ENCODE measurements around the gene POU2F3. TPM values are rescaled to one million over a fixed set of nuclear protein-coding genes. Genes with fewer than 3 reads are reported as not detected.
A peak's percentile ranks its signal among the peaks of the same experiment; 100 is the strongest.

The POU2F3 gene
- total and polyA plus RNA-seq, 2 of the 13 experiments (the other 11 are each of a cell fraction or from before 2014, with no cell fraction given), result not detected

DNA sequence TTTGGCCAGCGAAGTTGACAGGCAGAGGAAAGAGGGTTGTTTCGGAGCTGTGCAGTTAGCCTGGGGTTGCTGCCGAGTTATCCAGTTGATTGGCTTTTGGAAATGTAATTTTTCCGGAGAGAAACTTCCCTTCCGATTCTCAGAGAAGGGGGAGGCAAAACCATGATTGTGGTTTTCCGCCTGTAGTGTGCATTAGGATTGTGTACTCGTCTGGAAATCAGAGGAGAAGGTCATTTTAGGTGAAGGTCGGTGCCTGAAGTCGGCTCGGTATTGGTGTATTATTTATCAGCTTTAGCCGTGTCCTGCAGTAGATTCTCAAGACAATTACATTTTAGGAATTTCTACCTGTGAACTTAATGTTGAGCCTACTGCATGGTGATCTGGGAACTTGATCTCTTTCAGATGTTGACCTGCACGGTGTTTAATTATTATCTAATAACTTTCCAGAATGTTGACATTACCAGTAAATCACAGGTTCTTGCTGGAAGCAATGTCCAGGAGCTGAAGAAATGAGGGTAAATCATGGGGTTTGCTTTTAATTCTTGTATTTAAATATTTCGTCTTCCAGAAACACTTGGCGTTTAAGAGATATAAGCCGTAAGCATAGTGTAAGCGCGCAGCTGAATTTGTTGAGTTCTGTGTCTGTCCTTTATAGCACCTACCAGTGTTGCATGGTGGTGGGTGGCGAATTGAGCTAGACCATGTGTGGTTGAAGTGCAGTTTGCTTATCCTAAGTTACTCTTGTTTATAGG lies 97.6 kb downstream of the POU2F3 start (continued):
- TF ChIP-seq TAF15 (IDR thresholded peaks at IDR 0.05; ENCODE audit: low read depth, low read length, poor library complexity, severe bottlenecking), result no peak
- no peak for TF ChIP-seq RCOR2 (CRISPR knock-in tag; IDR thresholded peaks at IDR 0.05)
- no peak for TF ChIP-seq ZNF749 (CRISPR knock-in tag; IDR thresholded peaks at IDR 0.05; ENCODE audit: borderline replicate concordance)
- TF ChIP-seq ZNF136 (CRISPR knock-in tag; IDR thresholded peaks at IDR 0.05; ENCODE audit: low read depth), result no peak
- TF ChIP-seq ZNF44 (CRISPR knock-in tag; IDR thresholded peaks at IDR 0.05), result 0 out of 2 replicates have a peak, but pooled peaks have one; percentile 44
- no peak for TF ChIP-seq PLRG1 (conservative IDR thresholded peaks at IDR 0.05)
- peak; percentile 40; the same call in 1 of the 2 replicates for TF ChIP-seq ZNF580 (CRISPR knock-in tag; IDR thresholded peaks at IDR 0.05; ENCODE audit: borderline replicate concordance, low read depth)
- TF ChIP-seq, protein P1, sequence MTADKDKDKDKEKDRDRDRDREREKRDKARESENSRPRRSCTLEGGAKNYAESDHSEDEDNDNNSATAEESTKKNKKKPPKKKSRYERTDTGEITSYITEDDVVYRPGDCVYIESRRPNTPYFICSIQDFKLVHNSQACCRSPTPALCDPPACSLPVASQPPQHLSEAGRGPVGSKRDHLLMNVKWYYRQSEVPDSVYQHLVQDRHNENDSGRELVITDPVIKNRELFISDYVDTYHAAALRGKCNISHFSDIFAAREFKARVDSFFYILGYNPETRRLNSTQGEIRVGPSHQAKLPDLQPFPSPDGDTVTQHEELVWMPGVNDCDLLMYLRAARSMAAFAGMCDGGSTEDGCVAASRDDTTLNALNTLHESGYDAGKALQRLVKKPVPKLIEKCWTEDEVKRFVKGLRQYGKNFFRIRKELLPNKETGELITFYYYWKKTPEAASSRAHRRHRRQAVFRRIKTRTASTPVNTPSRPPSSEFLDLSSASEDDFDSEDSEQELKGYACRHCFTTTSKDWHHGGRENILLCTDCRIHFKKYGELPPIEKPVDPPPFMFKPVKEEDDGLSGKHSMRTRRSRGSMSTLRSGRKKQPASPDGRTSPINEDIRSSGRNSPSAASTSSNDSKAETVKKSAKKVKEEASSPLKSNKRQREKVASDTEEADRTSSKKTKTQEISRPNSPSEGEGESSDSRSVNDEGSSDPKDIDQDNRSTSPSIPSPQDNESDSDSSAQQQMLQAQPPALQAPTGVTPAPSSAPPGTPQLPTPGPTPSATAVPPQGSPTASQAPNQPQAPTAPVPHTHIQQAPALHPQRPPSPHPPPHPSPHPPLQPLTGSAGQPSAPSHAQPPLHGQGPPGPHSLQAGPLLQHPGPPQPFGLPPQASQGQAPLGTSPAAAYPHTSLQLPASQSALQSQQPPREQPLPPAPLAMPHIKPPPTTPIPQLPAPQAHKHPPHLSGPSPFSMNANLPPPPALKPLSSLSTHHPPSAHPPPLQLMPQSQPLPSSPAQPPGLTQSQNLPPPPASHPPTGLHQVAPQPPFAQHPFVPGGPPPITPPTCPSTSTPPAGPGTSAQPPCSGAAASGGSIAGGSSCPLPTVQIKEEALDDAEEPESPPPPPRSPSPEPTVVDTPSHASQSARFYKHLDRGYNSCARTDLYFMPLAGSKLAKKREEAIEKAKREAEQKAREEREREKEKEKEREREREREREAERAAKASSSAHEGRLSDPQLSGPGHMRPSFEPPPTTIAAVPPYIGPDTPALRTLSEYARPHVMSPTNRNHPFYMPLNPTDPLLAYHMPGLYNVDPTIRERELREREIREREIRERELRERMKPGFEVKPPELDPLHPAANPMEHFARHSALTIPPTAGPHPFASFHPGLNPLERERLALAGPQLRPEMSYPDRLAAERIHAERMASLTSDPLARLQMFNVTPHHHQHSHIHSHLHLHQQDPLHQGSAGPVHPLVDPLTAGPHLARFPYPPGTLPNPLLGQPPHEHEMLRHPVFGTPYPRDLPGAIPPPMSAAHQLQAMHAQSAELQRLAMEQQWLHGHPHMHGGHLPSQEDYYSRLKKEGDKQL (CRISPR knock-in tag; IDR thresholded peaks at IDR 0.05; ENCODE audit: low read depth), result no peak
- TF ChIP-seq ZNF660 (CRISPR knock-in tag; IDR thresholded peaks at IDR 0.05; ENCODE audit: borderline replicate concordance, low read depth), result no peak
- no peak for TF ChIP-seq ZNF7 (CRISPR knock-in tag; IDR thresholded peaks at IDR 0.05)
- no peak for TF ChIP-seq NFRKB (IDR thresholded peaks at IDR 0.05)
- TF ChIP-seq MIXL1 (CRISPR knock-in tag; IDR thresholded peaks at IDR 0.05), result peak; percentile 23; the same call in 1 of the 2 replicates
- no peak for TF ChIP-seq ZSCAN22 (CRISPR knock-in tag; IDR thresholded peaks at IDR 0.05)
- TF ChIP-seq GPN1 (CRISPR knock-in tag; IDR thresholded peaks at IDR 0.05; ENCODE audit: borderline replicate concordance), result no peak
- TF ChIP-seq ZNF879 (CRISPR knock-in tag; IDR thresholded peaks at IDR 0.05), result no peak
- TF ChIP-seq ATRX (CRISPR knock-in tag; IDR thresholded peaks at IDR 0.05; ENCODE audit: borderline replicate concordance), result no peak
- TF ChIP-seq IKZF5 (CRISPR knock-in tag; IDR thresholded peaks at IDR 0.05), result no peak
- no peak for TF ChIP-seq CBX5 (CRISPR knock-in tag; IDR thresholded peaks at IDR 0.05; ENCODE audit: borderline replicate concordance)
- no peak for TF ChIP-seq PAWR (CRISPR knock-in tag; IDR thresholded peaks at IDR 0.05; ENCODE audit: borderline replicate concordance)
- TF ChIP-seq SOX13 (IDR thresholded peaks at IDR 0.05), result no peak
- TF ChIP-seq SOX13 (CRISPR knock-in tag; conservative IDR thresholded peaks at IDR 0.05 in 1 of 2, IDR thresholded peaks at IDR 0.05 in 1 of 2), result no peak; a peak in 1 of 4 replicates
- no peak for TF ChIP-seq ZNF598 (CRISPR knock-in tag; IDR thresholded peaks at IDR 0.05; ENCODE audit: borderline replicate concordance)
- no peak for TF ChIP-seq ZNF614 (CRISPR knock-in tag; IDR thresholded peaks at IDR 0.05; ENCODE audit: borderline replicate concordance)
- no peak for TF ChIP-seq ZFP36L2 (CRISPR knock-in tag; IDR thresholded peaks at IDR 0.05)
- 0 out of 2 replicates have a peak, but pooled peaks have one; percentile 41 for TF ChIP-seq ZNF274 (CRISPR knock-in tag; IDR thresholded peaks at IDR 0.05)
- no peak for TF ChIP-seq ESRRA (CRISPR knock-in tag; IDR thresholded peaks at IDR 0.05; ENCODE audit: low read depth)
